CMK (cell line): ENCODE measurements around the gene MCHR1.
"Not testable (repeated sequence)": the region's sequence is repeated elsewhere in the genome, so short reads cannot be mapped to it uniquely, and the experiment has no call there.

Source experiments
- DNase-seq: peaks from one replicate; pipeline ENCODE4 v3.0.0-alpha.2; 2010; ENCODE audit warnings: low read depth

Gene MCHR1

DNA sequence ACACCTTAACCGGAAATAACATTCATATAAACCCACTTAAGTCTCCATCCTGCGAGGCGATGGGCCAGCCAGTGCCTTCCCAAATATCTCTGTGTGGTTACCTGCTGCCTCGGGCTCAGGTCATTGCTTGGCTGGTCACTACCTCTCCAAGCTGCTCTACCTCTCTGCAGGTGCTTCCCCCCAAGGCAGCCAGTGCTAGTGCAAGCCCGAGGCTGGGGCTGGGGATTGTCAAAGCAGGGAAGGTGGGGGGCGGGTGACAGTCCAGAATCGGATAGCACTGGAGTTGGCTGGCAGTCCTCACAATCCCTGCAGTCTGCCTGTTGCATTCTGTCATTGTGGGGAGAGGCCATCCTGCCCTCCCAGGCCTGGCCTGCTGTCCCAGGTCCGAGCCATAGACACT is 11.1 kb downstream of the MCHR1 start:
- no peak for DNase-seq

DNA sequence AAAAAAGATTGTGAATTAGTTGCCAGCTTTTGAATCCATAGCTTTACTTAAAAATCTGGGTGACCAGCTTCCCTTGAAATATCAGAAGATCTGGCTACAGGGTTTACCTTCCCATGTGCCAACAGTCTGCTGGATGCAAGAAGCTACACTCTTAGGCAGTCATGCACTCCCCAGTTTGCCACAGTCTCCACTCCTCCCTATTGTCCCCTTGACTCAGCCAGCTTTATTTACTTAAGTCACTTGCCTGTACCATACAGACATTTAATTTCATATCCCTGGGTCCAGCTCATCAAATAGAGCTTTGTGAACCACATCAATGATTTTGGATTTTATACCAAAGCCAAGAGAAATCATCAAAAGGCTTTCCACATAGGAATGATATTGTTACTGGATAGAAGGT is 12.2 kb downstream of the MCHR1 start:
- DNase-seq = no peak

DNA sequence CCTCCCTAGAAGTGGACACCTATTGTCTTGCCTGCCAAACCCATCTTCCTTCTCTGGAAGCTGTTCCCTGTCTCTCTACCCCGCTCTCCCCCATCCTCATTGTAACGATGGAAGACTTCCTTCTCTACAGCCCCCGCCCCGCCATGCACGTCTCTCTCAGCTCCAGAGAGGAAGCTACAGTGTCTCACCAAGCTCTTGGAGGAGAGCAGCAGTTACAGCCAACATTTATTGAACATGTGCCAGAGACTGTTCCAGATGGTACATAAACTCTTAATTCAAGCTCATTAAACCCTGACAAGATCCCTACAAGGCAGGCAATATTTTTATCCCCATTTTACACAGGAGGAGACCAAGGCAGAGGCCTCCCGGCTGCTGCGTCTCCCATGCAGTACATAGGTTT is 15.1 kb downstream of the MCHR1 start:
- no peak for DNase-seq

DNA sequence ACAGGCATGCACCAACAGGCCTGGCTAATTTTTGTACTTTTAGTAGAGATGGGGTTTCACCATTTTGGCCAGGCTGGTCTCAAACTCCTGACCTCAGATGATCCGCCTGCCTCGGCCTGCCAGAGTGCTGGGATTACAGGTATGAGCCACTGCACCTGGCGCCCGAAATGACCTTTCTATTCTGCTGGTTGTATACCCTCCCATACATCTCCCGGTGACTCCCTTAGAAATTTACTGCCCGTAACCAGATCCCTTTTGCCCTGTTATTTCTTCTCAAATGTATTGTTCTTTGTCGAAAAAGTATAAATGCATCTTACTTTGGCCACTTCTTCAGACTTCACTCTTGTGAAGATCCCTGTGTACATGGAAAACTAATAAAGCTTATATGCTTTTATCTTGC is 22.0 kb downstream of the MCHR1 start:
- no peak for DNase-seq

DNA sequence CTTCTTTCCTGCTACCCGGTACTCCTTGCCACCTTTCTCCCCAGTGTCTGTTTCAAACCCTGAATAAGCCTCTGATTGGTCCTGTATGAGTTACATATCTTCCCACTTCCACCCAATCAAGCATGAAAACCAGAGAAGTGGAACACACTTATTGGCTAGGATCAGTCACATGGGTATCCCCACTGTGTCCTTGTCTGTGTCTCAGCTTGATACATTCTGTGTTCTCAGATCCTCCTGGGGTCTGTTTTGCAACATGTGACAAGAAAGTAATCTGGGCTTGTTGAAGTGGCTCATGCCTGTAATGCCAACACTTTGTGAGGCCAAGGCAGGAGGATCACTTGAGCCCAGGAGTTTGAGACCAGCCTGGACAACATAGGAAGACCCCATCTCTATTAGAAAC is 23.9 kb downstream of the MCHR1 start:
- no peak for DNase-seq

DNA sequence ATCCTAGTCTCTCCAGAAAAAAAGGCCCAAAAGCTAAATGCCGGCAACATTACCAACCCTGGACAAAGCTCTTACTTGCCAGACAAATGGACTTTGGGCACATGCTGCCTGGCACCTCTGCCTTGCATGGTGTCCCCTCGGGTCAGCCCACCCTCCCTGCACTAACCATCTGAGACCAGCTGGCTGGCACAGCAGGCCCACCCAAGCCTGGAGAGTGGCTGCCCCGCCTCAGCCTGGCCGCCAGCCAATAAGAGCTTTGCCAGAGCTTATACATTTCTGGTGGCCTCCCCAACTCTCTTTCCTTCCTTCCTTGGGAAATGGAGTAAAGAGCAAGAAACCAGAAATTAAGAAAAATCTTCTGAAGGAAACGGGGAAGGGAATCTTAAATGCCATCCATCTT is 24.5 kb downstream of the MCHR1 start:
- DNase-seq = no peak

DNA sequence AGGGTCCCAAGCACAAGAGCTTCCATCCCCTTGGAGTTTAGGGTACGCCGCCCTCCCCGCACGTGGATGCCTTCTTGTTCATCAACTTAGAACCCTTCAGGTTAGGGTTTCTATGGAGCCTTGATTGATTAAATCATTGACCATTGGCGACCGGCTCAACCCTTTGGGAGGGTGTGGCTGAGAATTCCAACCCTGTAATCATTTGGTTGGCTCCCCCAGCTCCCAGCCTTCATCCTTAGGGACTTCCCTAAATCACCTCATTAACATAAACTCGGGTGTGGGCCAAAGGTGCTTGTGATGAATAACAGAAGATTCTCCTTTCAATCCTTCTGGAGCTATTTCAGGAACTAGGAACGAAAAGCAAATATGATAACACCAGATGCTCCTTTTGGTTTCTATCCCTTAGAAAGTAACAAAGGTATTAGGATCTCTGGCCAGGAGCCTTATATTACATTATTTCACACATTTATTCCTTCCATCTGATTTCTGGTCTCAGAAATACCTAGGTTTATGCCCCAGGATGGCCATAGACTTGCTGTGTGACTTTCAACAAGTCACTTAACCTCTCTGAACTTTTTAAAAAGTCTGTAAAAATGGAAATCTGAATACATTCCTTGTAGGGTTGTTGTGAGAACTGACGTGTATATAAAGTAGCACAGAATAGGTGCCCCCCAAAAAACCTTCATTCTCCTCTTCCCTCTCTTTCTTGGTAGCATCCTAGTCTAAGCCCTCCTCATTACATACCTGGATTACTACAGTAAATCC is 26.8 kb downstream of the MCHR1 start:
- DNase-seq = no peak

DNA sequence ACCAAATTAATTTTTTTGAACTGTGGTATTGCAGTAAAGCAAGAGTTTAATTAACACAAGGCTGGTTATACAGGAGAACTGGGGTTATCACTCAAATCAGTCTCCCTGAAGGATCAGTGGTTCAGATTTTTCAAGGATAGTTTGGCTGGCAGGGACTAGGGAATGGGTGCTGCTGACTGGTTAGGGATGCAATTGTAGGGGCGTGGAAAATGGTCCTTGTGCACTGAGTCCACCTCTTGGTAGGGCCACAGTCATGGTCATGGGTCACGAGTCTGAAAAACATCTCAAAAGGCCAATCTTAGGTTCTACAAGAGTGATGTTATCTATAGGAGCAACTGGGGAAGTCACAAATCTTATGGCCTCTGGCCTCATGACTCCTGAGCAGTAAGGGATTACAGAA is 27.9 kb downstream of the MCHR1 start:
- no peak for DNase-seq

DNA sequence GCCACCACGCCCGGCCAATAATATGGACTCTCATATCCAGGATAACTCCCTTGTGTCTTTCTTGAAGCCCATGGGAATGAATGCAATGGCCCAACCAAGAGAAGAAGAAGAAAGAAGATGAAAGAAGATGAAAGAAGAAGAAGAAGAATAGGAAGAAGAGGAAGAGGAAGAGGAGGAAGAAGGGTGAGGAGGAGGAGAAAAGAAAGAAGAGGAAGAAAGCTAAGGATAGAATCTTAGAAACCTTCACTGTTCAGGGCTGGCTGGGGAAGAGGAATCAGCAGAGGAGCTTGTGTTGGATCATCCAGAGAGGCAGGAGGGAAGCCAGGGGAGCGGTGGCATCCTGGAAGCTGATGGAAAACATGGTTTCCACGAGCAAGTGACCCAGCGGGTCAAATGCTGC is 28.9 kb downstream of the MCHR1 start:
- no peak for DNase-seq

DNA sequence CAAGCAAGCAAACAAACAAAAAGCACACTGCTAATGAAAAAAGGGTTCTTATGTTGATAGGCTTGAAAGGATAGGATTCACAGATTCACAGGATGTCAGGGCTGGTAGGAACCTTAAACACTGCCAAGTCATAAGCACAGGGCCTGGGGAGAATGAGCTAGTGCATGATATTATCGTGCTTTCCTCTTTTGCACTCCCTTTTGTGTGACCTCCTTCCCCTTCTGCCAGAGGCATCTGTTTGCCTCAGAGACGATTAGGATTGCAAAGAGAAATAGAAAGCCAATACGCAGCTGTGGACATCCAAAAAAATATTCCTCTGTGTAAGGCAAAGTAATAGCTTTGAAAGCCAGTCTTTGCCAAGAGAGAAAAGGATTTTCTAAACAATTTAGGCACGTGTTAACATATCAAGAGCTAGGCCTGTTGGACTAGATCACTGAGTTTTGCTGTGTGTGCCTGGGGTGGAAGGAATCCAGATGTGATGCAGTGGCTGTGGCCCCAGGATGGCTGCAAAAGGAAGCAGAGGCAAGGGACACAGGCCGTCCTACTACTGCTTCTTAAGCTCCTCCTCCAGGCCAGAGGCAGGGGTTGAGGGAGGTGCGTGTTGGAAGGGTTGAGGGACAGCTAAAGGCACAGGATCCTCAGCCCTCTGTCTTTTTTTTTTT is 30.6 kb downstream of the MCHR1 start:
- peak; percentile 22 for DNase-seq

DNA sequence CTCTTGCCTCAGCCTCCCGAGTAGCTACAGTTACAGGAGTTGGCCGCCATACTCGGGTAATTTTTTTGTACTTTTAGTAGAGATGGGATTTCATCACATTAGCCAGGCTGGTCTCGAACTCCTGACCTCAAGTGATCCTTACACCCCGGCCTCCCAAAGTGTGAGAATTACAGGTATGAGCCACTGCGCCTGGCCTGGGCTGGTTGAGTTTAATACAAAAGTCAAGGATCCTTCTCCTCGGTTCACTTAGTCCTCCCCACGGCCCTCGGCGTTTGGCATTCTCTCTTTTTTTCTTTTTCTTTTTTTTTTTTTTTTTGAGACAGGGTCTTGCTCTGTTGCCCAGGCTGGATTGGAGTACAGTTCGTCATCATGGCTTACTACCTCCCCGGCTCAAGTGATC is 33.0 kb downstream of the MCHR1 start:
- no peak for DNase-seq

DNA sequence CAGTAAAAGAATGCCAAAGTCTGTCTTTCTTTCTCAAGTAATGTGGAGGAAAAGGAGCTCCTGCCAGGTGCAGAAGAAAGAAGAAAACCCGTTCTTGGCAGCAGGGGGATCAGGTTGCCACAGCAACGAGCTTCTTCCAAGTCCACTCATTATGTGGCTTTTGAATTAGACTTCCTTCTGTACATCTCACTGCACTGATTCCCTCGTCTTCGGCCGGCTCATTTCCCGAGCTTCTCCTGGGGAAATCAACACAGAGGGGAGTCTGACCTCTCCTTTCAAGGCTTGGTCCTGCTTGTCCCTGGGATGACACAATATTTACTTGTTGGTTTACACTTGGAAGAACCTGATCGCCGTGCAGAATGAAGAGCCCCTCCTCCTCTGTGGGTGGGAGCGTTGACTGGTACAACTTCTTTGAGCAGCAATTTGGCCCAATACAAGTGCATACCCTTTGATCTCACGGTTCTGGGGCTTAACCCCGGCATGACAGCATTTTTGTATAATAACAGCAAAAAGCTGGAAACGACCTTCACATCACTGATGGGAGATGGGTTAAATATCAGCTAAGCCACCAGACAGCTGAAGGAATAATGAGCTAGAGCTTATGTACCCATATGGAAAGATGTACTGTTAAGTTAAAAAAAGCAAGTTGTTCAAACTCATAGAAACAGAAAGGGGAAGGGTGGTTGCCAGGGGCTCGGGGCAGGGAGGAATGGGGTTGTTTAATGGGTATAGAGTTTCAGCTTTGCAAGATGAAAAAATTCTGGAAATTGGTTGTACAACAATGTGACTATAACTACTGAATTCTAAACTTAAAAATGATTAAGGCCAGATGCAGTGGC is 35.4 kb downstream of the MCHR1 start:
- DNase-seq = no peak

DNA sequence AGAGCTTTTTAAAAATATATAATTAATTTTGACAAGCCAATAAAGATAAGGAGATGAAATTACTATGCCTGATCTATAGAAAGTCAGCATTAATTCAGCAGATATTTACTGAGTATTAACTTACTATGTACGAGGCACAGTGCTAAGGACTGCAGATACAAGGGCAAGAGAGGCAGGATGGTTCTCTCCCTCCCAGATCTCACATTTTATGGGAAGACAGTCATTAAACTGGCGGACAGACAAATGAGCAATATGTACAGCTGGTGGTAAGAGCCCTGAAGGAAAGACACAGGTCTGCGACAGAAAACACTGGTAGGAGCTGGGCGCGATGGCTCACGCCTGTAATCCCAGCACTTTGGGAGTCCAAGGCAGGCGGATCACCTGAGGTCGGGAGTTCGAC is 36.8 kb downstream of the MCHR1 start:
- no peak for DNase-seq

DNA sequence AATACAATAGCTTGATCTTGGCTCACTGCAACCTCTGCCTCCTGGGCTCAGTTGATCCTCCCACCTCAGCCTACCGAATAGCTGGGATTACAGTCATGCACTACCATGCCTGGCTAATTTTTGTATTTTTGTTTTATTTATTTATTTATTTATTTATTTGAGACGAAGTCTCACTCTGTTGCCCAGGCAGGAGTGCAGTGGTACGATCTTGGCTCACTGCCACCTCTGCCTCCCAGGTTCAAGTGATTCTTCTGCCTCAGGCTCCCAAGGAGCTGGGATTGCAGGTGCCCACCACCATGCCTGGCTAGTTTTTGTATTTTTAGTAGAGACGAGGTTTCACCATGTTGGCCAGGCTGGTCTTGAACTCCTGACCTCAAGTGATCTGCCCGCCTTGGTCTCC is 38.4 kb downstream of the MCHR1 start:
- DNase-seq = not testable (repeated sequence)

DNA sequence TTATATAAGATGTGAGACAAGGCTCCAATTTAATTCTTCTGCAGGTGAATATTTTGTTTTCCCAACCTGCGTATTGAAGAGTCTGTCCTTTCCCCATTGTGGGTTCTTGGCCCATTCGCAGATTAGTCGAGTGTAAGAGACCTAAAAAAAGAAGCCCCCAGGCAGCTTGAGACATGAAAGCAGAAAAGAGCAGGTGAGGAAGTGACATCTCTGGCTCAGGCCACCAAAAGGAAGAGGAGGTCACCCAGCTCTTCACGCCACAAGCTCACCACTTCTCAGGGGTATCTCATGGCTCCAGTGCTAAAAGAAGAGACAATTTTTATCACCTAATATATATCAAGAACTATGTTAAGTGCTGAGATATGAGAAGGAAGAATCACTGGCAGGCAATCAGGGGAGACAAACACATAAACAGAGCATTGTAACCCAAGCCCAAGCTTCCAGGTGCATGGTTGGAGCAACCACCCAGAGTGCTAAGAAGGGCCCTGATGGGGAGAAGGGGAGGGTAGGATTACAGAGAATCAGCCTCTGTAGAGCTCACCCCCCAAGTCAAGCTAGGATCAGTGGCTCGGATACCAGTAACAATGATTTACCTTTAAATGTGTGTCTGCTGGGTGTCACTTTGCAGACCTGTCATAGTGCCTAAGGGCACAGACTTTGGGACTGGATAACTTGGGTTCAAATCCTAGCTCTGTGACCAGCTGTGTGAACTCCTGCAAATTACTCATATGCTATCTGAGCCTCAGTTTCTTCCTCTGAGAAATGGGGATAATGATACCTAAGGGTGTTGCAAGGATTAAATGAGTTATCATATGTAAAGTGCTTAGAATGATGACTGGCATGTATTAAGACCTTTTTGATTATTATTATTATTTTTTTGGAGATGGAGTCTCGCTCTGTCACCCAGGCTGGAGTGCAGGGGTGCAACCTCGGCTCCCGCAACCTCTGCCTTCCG is 39.2 kb downstream of the MCHR1 start:
- DNase-seq = no peak

DNA sequence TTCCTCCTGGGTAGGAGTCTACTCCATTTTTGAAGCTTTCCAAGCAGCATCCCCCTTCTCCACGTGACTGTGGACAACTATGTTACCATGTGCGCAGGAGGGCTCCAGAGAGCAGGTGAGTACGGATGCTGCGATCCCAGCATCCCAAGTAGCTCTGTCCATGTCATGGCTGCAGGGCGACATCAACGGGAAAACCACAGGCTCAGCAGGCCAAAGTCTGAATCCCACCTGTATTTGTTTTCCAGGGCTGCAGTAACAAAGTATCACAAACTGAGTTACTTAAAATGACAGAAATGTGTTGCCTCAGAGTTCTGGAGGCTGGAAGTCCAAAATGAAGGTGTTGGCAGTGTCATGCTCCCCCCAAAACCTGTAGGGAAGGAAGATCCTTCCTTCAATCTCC is 40.3 kb downstream of the MCHR1 start:
- no peak for DNase-seq

DNA sequence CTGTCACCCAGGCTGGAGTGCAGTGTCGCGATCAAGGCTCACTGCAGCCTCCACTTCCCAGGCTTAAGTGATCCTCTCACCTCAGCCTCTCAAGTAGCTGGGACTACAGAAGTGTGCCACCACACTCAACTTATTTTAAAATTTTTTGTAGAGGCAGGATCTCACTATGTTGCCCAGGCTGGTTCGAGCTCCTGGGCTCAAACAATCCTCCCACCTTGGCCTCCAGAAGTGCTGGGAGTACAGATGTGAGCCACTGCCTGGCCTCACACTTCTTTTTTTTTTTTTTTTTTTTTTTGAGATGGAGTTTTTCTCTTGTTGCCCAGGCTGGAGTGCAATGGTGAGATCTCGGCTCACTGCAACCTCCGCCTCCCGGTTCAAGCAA is 40.9 kb downstream of the MCHR1 start:
- not testable (repeated sequence) for DNase-seq

DNA sequence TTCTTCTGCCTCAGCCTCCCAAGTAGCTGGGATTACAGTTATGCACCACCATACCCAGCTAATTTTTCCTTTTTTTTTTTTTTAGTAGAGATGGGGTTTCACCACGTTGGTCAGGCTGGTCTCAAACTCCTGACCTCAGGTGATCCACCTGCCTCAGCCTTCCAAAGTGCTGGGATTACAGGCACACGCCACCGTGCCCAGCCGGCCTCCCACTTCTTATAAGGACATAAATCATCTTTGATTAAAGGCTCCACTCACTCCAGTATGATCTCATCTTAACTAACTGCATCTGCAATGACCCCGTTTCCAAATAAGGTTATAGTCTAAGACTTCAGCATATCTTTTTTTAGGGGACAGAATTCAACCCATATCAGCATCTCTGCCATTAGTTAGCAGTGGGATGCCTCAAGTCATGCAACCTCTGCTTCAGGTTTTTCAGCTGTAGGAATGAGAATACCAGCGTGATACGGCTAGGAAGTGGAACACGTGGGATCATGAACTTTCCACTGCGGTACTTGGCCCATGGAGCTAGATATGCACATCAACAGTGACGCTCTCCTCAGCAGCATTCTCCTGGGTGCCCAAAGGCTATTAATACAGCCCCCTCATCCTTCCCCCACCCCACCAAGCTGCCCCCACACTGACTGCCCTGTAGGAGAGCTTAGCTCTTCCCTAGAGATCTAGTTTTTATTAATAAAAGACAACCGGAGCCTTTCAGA is 41.4 kb downstream of the MCHR1 start:
- no peak for DNase-seq

DNA sequence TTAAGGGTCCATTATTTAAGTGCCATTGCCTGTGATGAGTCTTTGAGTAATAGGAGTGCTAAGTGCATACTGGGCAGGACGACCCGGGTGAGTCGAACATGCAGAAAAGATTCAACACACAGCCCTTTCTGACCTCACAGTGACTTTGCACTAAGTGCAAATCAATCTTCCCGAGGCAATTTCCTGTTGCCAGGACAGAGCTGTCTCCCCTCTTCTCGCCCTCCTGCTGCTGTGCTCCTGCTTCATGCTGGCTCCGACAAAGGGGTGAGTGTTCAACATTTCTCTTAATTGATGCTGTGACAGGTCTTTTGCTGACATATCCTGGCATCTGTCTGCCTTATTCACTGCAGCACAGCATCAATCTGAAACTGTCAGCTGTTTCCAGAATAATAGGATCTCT is 42.0 kb downstream of the MCHR1 start:
- no peak for DNase-seq

DNA sequence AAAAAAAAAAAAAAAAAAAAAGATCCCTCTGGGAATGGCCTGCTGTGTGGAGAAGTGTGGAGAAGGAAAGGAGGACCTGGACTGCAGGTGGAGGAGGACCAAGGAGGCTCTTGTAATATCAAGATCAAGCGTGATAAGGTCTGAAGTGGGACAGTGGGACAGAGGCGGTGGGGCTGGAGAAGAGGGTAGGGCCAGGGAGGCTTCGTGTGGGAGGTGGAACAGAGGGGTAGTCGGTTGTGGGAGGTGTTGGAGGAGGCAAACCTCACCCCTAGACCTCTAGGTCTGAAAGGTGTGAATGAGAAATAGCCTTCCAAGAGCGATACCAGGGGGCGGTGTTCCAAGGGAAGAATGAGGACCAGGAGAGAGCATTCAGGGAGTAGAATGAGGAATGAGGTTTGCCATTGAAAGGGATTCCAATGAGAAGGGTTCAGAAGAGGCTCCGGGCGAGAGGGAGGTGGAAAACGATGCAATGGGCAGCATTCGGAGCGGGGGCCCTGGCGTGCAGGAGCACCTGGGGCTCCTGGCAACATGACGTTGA is 44.2 kb downstream of the MCHR1 start:
- no peak for DNase-seq

DNA sequence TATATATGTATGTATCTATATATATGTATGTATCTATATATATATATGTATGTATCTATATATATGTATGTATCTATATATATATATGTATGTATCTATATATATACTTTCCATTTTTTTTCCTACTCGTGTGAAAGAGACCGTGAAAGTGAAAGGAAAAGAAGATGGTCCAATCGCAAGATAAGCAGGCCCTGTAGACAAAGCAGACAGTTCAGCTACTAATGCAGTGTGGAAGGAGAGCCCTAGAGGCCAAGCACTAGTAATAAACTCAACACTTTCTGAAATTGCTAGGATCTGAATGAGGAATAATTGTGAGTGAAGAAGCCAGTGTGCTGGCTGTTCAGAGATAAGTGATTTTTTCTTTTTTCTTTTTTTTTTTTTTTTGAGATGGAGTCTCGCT is 47.2 kb downstream of the MCHR1 start:
- DNase-seq = no peak
